M059J (cell line): Measurements from ENCODE around the gene RASA4. TPM values are rescaled to one million over a fixed set of nuclear protein-coding genes. Genes with fewer than 3 reads are reported as not detected.
"Not testable (repeated sequence)": the region's sequence is repeated elsewhere in the genome, so short reads cannot be mapped to it uniquely, and the experiment has no call there.

Experiments used
- DNase-seq: peaks from one replicate; pipeline ENCODE4 v3.0.0-alpha.2; 2012; ENCODE audit warnings: low read depth
- total RNA-seq: library from RNA; depleted of rRNA; stranded (reverse); fragments of >200 nt; shearing (Covaris generic); gene quantifications from 2 replicates; pipeline ENCODE4 v1.2.3, GENCODE V29; 2014; rRNA removed

The RASA4 gene
- total RNA-seq, 1 experiment from 2014 or later: 9.0 TPM

DNA sequence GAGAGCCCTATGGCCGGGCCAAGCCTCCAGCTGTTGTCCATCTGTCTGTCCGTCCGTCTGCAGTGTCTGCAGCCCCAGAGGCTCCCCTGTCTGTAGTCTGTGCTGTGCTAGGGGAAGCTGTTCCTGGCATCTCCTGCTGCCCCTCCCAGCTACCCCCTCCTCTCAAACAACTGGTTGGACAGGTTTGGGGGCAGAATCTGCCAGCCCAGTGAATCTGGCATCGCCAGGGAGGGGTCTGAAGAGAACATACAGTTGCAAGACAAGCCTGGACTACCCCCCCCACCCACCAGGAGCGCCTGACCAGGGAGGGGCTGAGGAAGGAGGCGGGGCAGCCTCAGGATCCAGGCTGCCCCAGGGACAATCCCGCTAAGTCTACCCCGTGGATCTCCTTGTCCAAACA, 73.0 kb downstream of the RASA4 start, which contains the start of gene UPK3BL2:
Gene UPK3BL2, minus strand, starts transcription at position 101 of the 400 bp plus-strand sequence. Its CDS starts 60 bp downstream, at position 41.
- not testable (repeated sequence) for DNase-seq

DNA sequence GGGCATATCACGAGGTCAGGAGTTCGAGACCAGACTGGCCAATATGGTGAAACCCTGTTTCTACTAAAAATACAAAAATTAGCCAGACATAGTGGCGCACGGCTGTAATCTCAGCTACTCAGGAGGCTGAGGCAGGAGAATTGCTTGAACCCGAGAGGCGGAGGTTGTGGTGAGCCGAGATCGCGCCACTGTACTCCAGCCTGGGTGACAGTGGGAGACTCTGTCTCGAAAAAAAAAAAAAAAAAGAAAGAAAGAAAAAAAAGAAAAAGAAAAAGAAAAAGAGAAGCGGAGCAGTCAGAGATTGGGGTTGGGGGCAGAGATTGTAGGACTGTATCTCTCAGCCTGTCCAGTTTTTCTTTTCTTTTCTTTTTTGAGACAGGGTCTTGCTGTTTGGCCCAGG, 73.8 kb downstream of the RASA4 start:
- not testable (repeated sequence) for DNase-seq

- DNase-seq: not testable (repeated sequence)
These were observed 74.5 kb downstream of the RASA4 start for GRCh38 chr7:102542083-102542482.

GRCh38 chr7:102540604-102541003, 76.0 kb downstream of the RASA4 start:
- DNase-seq: not testable (repeated sequence)

GRCh38 chr7:102535062-102535615, 81.4 kb downstream of the RASA4 start:
- DNase-seq: not testable (repeated sequence)

GRCh38 chr7:102532127-102532526, 84.4 kb downstream of the RASA4 start:
- not testable (repeated sequence) for DNase-seq

DNA sequence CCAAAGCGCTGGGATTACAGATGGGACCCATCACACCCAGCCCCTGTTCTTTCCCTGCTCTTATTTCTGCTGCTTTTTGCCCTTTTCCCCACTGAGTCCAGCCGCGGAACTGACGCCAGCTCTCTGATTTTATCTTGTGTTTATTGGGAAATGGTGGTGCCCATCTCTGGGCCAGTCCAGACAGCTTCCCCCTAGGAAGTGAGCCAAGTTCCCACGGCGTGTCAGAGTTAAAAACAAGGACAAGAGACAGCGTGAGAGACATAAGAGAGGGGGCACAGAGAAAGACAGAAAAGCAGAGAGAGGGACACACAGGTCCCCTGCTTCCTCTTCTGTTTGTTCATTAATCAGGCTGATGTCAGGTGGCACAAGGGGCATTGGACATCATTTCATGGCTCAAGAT, 85.0 kb downstream of the RASA4 start:
- DNase-seq: not testable (repeated sequence)

GRCh38 chr7:102527822-102528793, 88.4 kb downstream of the RASA4 start:
- DNase-seq: not testable (repeated sequence)

- DNase-seq: not testable (repeated sequence)
These were observed 89.4 kb downstream of the RASA4 start for GRCh38 chr7:102527182-102527581.

GRCh38 chr7:102524803-102525202, 91.8 kb downstream of the RASA4 start:
- DNase-seq: not testable (repeated sequence)

Other genes with a start within 250 kb of the RASA4 start
- gene PRKRIP1, start 220.4 kb downstream of the RASA4 start, total RNA-seq: 14.9 and 21.2 TPM in 2 replicates
- 52.4 and 67.0 TPM in 2 replicates for gene ORAI2, start 183.2 kb downstream of the RASA4 start, total RNA-seq
- gene ALKBH4, start 151.9 kb downstream of the RASA4 start, total RNA-seq: 41.2 and 50.7 TPM in 2 replicates
- gene LRWD1, start 151.8 kb downstream of the RASA4 start, total RNA-seq: 27.3 and 27.4 TPM in 2 replicates
- gene POLR2J, start 137.8 kb downstream of the RASA4 start, total RNA-seq: 59.8 and 81.8 TPM in 2 replicates
- gene RASA4B, start 99.0 kb downstream of the RASA4 start, total RNA-seq: 0.84 TPM in 1 of 2 replicates, not detected in the other
- 0.34 TPM in 1 of 2 replicates, not detected in the other for gene UPK3BL2, start 73.1 kb downstream of the RASA4 start, total RNA-seq
- gene SPDYE2, start 65.5 kb downstream of the RASA4 start, total RNA-seq: not detected in 2 replicates
- gene POLR2J3, start 44.2 kb downstream of the RASA4 start, total RNA-seq: 7.9 and 14.8 TPM in 2 replicates
- 4.0 and 6.2 TPM in 2 replicates for gene UPK3BL1, start 26.0 kb upstream of the RASA4 start, total RNA-seq
- gene SPDYE2B, start 33.6 kb upstream of the RASA4 start, total RNA-seq: not detected in 2 replicates
- gene POLR2J2, start 54.9 kb upstream of the RASA4 start, total RNA-seq: 0.71 TPM in 1 of 2 replicates, not detected in the other
- gene FAM185A, start 132.2 kb upstream of the RASA4 start, total RNA-seq: 4.6 and 8.3 TPM in 2 replicates